ENCODE results near the gene RPS6KA2.
"Not testable (repeated sequence)": the region's sequence is repeated elsewhere in the genome, so short reads cannot be mapped to it uniquely, and the experiment has no call there.

RPS6KA2 gene

DNA sequence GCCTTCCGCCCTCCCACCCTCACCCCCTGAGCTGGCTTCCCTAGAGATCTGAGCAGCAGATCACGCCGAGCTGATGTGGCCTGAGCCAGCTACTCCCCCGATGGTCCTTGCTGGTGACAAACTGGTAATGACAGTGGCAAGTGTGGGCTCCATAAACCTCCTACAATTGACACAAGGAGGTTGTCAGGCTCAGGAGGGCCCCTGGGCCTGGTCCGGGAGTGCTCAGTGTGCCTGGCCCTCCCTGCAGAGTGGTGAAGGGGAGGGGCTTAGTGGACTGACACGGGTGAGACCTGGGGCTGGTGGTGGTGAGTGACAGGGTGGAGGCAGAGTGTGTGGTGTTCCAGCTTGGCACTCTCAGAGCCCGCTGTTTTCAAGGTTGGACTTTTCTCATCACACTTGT is 221.7 kb downstream of the RPS6KA2 start:
- no peak for DNase-seq (ENCODE audit: low read depth in 2 of 3, low spot score in 2 of 3)

DNA sequence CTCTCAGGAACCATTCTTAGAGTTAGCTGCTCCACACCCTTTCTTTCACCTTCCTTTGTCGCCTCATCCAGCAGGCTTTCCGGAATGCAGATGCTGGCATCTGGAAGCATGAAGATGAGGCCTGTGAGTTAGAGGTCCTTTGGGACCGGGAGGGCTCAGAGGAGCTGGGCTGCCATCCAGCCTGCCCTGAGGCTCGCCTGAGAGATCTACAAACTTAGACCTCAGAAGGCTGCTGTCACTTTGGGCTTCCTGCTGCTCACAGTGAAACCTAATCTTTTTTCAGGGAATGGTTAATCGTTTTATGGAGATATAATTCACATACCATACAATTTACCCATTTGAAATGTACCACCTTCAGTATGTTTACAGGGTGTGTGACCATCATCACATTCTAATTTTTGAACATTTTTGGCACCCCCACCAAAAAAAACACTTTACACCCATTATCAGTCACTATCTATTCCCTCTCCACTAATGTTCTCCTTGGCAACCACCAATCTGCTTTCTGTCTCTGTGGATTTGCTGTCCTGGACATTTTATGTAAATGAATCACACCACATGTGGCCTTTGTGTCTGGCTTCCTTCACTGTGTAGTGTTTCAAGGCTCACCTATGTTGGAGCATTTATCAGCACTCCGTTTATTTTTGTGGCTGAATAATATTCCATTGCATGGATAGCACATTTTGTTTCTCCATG is 224.3 kb downstream of the RPS6KA2 start:
- DNase-seq (ENCODE audit: low read depth in 2 of 3, low spot score in 2 of 3) = no peak

DNA sequence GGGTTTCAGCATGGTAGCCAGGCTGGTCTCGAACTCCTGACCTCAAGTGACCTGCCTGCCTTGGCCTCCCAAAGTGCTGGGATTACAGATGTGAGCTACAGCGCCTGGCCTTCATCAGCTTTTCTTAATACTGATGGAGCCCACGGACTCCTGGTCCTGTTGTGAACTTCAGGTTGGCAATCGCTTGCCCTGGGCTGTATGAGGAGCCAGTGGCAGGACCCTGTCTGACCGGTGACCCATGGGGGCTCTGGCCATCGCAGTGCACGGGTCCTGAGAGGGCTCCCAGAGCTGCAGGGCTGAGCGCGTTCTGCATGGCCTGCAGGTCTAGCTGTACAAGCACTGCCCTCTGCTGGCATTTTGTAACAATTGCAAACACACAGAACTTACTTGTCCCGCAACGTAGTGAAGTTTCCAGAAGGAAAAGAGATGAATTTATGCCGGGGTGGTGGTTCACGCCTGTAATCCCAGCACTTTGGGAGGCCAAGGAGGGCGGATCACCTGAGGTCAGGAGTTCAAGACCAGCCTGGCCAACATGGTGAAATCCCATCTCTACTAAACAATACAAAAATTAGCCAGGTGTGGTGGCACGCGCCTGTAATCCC is 226.3 kb downstream of the RPS6KA2 start:
- DNase-seq (ENCODE audit: low read depth in 2 of 3, low spot score in 2 of 3) = not testable (repeated sequence)

DNA sequence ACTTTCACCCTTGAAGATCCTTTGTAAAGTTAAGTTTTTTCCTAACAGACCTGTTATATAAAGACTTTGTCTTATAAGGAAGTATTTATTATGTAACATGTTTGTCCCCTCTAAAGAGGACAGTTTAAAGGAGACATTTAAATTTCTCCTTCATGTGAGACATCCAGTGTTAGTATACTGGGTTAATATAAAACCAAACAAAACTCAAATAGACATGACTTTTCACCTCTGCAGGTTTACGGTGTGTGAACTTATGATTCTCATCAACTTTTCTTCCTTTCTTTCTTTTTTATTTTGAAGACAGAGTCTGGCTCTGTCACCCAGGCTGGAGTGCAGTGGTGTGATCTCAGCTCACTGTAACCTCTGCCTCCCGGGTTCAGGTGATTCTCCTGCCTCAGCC is 226.9 kb downstream of the RPS6KA2 start:
- DNase-seq (ENCODE audit: low read depth in 2 of 3, low spot score in 2 of 3) = no peak

DNA sequence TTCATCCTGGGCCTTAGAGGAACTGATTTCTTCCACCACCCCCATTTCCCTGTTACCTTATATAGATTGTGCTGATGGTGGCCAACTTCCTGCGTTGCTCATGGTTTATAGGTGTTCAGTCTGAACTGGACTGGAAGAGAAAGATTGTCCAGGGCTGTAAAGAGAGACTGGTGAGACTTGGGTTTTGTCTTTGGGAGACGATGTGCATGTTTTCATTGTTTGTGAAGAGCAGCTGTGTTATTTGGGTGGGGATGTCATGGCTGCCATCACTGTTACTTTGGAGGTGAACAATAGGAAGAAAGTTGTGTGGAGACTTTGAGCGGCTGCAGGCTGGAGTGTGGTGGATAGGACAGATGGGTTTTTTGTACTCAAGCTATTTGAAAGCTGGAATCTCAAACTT is 228.7 kb downstream of the RPS6KA2 start:
- DNase-seq (ENCODE audit: low read depth in 2 of 3, low spot score in 2 of 3) = no peak

DNA sequence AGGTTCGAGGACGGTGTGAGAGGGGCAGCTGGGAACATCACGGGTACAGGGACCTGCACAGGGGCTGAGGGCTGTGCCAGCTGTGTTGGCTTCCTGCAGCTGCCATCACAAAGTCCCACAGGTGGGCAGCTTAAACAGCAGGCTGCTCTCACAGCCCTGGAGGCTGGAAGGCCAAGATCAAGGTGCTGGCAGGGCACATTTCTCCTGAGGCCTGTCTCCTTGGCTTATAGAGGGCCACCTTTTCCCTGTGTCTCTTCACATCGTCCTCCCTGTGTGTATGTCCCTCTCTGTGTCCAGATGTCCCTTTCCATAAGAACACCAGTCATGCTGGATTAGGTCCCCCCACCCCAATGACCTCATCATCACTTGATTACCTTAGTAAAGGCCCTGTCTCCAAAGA is 229.2 kb downstream of the RPS6KA2 start:
- DNase-seq (ENCODE audit: low read depth in 2 of 3, low spot score in 2 of 3) = no peak

DNA sequence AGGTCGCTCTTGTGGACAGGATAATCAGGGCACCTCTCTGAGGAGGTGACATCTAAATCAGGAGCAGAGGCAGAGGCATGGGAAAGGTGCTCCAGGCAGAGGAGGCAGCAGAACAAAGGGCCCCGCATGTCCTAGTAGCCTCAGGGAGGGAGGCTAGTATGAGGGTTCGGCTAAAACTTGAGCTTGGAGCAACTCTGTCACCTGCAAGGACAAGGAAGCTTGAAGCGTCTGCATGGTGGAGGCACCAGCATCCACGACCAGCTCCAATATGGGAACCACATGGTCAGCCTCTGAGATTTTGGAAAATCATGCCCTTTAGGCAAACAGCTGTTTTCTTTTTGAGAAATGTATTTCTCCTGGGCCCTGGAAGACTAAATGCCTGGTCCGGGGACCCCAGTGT is 231.3 kb downstream of the RPS6KA2 start:
- no peak for DNase-seq (ENCODE audit: low read depth in 2 of 3, low spot score in 2 of 3)

DNA sequence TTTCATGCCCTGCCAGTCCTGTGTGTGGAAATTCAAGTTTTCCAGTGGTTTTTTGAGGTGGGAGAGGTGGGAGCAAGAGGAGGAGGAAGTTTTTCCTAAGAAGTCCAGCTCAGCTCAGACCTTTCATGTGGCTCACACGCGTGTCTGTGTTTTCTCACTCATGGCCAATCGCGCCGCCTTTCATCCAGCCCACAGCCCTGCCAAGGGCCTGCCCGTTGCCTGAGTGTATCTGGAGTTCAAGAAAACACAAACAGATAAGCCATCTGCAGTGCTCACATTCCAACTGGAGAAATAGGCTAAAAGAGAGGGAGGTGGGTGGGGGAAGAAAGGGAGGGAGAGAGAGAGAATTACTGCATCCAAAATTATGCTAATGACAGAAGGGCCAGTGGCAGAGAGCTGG is 231.7 kb downstream of the RPS6KA2 start:
- no peak for DNase-seq (ENCODE audit: low read depth in 2 of 3, low spot score in 2 of 3)

DNA sequence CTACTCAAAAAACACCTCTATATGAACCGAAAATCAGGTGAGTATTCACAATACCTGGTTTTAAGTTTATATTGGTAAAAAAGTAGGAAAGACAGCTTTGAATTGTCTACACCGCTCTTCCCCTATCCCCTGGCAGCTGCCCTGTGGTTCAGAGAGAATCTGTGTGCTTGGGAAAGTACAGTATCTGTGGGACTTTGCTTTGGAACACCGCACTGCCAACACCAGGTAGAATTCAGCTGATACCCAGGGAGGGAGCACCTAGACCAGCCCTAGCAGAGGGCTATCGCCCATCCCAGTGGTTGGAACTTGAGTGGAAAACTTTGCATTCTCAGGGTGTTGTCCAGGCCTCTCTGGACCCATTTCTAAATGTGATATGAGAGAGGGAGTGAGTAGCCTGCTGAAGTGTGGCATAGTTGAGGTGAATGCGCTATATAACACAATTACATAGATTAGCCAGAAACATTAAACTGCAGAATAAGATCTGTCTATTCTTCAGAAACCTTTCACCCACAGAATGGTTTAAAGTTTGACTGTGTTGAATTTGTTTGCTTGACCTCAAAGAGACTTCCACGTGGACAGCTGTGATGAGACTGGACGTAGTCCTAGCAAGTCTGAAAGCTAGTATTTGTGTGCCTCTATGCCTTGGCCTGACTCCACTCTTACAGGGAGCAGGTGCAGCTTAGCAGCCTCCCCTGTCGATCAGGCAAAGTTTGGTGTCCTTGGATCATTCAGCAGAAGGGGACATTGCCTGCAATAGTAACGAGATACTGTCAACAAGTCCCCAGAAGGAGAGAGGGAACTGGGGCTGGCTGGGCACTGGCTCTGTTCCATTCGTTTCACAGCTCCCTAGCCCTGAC is 232.8 kb downstream of the RPS6KA2 start:
- DNase-seq (ENCODE audit: low read depth in 2 of 3, low spot score in 2 of 3) = no peak

DNA sequence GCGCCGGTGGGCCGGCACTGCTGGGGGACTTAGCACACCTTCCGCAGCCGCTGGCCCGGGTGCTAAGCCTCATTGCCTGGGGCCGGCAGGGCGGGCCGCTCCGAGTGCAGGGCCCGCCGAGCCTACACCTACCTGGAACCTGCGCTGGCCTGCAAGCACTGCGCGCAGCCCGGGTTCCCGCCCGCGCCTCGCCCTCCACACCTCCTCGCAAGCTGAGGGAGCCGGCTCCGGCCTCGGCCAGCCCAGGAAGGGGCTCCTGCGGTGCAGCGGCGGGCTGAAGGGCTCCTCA is 233.6 kb downstream of the RPS6KA2 start:
- DNase-seq (ENCODE audit: low read depth in 2 of 3, low spot score in 2 of 3) = no peak

DNA sequence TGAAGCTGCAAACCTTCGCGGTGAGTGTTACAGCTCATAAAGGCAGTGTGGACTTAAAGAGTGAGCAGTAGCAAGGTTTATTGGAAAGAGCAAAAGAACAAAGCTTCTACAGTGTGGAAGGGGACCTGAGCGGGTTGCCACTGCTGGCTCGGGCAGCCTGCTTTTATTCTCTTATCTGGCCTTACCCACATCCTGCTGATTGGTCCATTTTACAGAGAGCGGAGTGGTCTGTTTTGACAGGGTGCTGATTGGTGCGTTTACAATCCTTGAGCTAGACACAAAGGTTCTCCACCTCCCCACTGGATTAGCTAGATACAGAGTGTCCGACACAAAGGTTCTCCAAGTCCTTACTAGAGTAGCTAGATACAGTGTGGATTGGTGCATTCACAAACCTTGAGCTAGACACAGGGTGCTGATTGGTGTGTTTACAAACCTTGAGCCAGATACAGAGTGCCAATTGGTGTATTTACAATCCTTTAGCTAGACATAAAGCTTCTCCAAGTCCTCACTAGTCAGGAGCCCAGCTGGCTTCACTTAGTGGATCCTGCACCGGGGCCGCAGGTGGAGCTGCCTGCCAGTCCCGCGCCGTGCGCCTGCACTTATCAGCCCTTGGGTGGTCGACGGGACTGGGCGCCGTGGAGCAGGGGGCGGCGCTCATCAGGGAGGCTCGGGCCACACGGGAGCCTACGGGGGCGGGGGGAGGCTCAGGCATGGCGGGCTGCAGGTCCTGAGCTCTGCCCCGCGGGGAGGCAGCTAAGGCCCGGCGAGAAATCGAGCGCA is 234.1 kb downstream of the RPS6KA2 start:
- DNase-seq (ENCODE audit: low read depth in 2 of 3, low spot score in 2 of 3) = not testable (repeated sequence)

DNA sequence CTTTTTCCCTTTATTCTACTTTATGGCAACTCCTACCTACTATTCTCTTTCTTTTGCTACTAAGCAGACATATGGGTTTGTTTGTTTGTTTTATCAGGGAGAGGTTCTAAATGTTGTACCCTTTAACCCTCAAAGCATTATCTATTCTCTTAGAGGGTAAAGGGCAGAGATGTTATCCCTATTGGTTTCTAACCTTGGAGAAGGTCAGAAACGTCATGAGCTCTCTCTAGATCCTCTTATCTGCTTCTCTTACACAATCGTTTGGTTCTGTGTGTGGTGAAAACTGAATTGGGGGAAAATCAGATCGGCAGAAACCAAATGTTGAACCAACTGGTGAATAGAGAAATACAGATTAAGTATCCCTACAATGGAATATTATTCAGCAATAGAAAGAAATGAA is 237.9 kb downstream of the RPS6KA2 start:
- no peak for DNase-seq (ENCODE audit: low read depth in 2 of 3, low spot score in 2 of 3)

DNA sequence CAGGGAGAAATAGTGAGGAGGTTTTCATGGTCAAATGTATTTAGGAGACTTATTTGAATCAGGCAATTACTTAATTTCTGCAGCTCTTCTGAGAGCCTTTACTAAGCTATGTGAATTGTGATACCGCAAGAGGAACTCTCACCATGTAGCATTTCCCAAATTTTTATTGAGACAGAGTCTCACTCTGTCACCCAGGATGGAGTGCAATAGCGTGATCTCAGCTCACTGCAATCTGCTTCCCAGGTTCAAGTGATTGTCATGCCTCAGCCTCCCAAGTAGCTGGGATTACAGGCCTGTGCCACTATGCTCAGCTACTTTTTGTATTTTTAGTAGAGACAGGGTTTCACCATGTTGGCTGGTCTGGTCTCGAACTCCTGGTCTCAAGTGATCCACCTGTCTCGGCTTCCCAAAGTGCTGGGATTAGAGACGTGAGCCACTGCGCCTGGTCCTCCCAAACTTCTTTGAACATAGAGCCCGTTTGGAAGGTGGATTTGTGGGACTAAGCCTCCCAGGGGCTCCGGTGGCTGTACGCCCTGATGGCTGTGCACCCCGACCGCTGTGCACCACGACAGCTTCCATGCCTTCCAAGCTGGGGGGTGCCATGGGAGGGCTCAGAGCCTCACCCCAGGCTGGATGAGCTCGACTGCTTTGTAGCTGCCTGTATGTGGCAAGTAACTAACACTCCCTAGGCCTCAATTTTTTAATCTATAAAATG is 238.6 kb downstream of the RPS6KA2 start:
- DNase-seq (ENCODE audit: low read depth in 2 of 3, low spot score in 2 of 3) = no peak

DNA sequence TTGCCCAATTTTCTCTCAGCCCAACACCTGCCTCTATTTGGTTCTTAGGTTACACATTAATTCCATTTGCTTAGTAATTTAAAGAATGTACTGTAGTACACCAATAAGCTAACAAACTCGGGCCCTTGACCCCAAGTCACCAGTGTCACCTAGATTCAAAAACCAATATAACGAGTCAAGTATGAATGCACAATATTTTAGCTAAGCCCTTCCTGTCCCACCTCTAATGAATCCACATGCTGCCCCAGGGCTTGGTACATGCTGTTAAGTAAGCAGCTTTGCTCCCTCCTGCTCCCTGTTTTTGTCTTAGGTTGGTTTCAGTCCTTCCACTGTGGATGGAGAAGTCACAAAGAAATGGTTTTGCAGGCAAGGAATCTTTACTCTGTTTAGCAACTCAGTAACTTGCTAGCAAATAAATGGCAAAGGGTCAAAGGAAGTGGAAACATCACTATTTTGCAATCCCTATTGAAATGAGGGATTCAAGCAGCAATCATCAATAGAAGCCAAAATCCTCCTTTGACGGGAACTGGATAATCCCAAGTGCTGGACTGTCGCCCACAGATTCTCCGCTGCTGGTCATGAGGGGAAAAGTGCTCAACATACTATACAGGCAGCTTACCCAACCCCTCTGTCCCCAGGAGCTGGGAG is 239.3 kb downstream of the RPS6KA2 start:
- DNase-seq (ENCODE audit: low read depth in 2 of 3, low spot score in 2 of 3) = no peak

DNA sequence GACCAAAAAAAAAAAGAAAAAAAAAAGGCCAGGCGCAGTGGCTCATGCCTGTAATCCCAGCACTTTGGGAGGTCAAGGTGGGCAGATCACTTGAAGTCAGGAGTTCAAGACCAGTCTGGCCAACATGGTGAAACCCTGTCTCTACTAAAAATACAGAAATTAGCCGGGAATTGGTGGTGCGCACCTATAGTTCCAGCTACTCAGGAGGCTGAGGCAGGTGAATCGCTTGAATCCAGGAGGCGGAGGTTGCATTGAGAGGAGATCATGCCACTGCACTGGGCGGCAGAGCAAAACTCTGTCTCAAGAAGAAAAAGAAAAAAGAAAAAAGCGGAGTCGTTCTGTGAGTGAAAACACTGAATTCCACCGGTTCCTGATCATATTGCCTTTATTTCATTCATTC is 240.0 kb downstream of the RPS6KA2 start:
- DNase-seq (ENCODE audit: low read depth in 2 of 3, low spot score in 2 of 3) = not testable (repeated sequence)

DNA sequence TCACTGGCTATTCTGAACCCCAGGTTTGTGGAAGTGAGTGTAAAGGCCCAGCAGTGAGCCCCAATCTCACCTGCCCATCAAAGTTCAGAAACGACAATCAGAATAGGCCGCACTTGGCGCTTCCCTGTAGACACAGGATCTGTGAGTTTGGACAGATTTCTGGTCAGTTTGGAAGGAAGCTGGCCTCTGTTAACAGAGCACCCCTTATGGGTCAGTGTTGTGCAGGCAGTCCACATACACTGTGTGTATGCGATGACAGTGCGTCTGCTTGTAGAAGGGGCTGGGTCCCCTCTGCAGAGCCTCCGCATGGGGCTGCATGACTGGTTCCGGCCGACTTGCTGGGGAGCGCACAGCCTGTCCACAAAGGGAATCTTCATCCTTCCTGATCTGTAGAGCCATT is 240.9 kb downstream of the RPS6KA2 start:
- no peak for DNase-seq (ENCODE audit: low read depth in 2 of 3, low spot score in 2 of 3)

DNA sequence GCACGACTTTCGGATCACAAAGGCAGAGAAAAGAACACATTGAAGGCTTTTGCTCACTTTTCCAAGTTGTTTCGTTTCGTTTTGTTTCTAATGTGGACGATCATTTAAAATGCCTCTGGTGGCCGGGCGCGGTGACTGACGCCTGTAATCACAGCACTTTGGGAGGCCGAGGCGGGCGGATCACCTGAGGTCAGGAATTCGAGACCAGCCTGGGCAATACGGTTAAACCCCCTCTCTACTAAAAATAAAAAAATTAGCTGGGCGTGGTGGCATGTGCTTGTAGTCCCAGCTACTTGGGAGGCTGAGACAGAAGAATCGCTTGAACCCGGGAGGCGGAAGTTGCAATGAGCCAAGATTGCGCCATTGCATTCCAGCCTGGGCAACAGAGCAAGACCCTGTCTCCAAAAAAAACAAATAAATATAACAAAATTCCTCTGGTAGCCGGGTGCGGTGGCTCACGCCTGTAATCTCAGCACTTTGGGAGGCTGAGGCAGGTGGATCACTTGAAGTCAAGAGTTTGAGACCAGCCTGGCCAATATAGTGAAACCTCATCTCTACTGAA is 243.2 kb downstream of the RPS6KA2 start:
- not testable (repeated sequence) for DNase-seq (ENCODE audit: low read depth in 2 of 3, low spot score in 2 of 3)

DNA sequence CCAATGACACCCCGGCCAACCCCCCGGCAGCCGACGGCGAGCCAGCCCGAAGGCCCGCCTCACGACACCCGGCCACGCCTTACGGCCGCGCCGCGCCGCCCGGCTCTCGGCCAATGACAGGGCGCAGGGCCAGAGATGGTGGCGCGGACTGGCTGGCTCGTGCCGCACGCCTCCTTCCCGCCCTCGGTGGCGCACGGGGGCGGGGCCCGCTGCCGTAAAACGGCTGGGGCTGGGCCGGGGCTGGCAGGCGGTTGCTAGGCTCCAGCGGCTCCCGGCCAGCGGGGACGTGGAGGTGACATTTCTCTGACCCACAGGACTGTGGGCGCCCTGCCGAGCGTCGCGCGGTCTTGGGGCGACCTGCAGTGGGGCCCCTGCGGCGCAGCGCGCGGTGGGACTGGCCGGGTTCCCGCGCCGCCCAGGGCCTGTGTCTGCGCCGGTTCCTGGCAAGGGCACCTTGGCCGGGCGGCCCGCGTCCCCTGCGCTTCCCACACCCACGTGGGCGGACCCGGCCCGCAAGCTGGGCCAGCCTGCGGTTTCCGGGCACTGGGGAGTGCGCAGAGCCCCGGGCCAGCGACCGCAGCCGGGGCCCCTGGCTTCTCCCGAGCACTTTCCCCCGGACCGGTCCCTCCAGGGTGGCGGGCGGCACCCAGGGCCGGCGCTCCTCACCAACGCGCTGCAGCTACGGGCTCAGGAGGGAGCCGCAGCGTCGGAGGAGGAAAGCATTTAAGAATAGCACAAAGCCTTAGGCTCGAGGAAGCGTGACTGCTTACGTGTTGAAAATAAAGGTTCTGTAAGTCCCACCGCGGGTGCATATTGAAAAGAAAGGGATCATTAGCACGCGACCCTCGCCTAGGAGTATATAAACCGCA is 243.9 kb downstream of the RPS6KA2 start, which contains the start of gene MPC1:
MPC1 (minus strand) TSS at position 8 of the 869 bp plus-strand sequence. CDS start 64 bp downstream, outside the sequence.
- peak; percentile 67 to 97 (median 82) for DNase-seq (ENCODE audit: low read depth in 2 of 3, low spot score in 2 of 3)

DNA sequence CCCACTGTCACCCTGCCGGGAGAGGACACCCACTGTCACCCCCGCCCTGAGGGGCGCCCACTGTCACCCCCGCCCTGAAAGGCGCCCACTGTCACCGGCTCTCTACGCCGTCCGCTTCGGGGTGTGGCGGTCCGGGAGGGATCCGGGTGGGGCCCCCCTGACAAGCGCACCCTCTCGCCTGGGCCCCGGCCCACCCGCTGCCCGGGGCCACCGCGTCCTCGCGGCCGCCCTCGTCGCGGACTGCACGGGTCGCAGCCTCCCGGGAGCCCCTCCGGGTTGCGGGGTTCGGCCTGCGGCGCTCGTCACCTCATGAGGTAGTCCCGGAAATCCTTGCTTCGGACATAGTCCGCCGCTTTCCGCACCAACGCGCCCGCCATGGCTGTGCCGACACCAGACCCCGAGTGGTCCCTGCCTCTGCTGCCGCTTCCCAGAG is 244.5 kb downstream of the RPS6KA2 start:
- no peak for DNase-seq (ENCODE audit: low read depth in 2 of 3, low spot score in 2 of 3)
